Measurements from ENCODE around the gene CARMIL3.

GRCh38 chr14:24100982-24101494 lies 49.2 kb downstream of the CARMIL3 start:
- TF ChIP-seq CTCF (IDR thresholded peaks at IDR 0.05; ENCODE audit: low read length) (no peak), EZH2 (IDR thresholded peaks at IDR 0.05; ENCODE audit: borderline replicate concordance, low read length) (no peak)
